ENCODE measurements around the gene ABCB11. TPM values are rescaled to one million over a fixed set of nuclear protein-coding genes. Genes with fewer than 3 reads are reported as not detected.

ABCB11 gene
- total RNA-seq, 1 donor from 2014 or later: 0.02 TPM

- Histone ChIP-seq H2AFZ (ENCODE audit: low read depth, low read length) (no peak overlapping the region), H3K4me2 (ENCODE audit: low read length) (no peak overlapping the region), H3K9ac (ENCODE audit: low read length) (no peak overlapping the region), H3K9me3 (ENCODE audit: insufficient read depth, low read depth, low read length) (no peaks in the 10 kb centered on the region), H3K27ac (ENCODE audit: low read depth, low read length) (no peak overlapping the region), H3K36me3 (ENCODE audit: insufficient read depth, low read length) (no peaks in the 10 kb centered on the region), H3K4me3 (ENCODE audit: insufficient read depth, low read depth, low read length) (no peak overlapping the region), H3K79me2 (ENCODE audit: insufficient read depth, low read length) (no peaks in the 10 kb centered on the region), H3K27me3 (ENCODE audit: insufficient read depth, low read length) (no peaks in the 10 kb centered on the region), H3K4me1 (ENCODE audit: insufficient read depth, low read length) (no peaks in the 10 kb centered on the region), H4K20me1 (ENCODE audit: insufficient read depth, low read length) (no peaks in the 10 kb centered on the region)
- H3K9me3 Mint-ChIP-seq (ENCODE audit: unreplicated experiment): no peaks in the 10 kb centered on the region
- TF ChIP-seq CTCF (IDR thresholded peaks at IDR 0.05; ENCODE audit: insufficient read depth, low read depth, low read length): no peak
- no peak for TF ChIP-seq EZH2 (IDR thresholded peaks at IDR 0.05; ENCODE audit: insufficient read depth, low read length)
- peaks cover 4% of the 10 kb centered on the region for H3K27me3 Mint-ChIP-seq (ENCODE audit: low read depth, unreplicated experiment)
- H3K4me3 Mint-ChIP-seq (ENCODE audit: unreplicated experiment): no peak overlapping the region
- H3K27ac Mint-ChIP-seq (ENCODE audit: unreplicated experiment): no peak overlapping the region
- DNase-seq (ENCODE audit: low read depth) (no peak), FAIRE-seq (no peak)
- no peaks in the 10 kb centered on the region for H3K4me1 Mint-ChIP-seq (ENCODE audit: low read depth, unreplicated experiment)
- no peaks in the 10 kb centered on the region for H3K36me3 Mint-ChIP-seq (ENCODE audit: low read depth, unreplicated experiment)
Observed at GRCh38 chr2:168945508-168945907, 85.6 kb downstream of the ABCB11 start.

- no peaks in the 10 kb centered on the region for H3K36me3 Mint-ChIP-seq (ENCODE audit: low read depth, unreplicated experiment)
Observed at GRCh38 chr2:168944065-168944464, 87.1 kb downstream of the ABCB11 start.

More at GRCh38 chr2:168944065-168944464, 87.1 kb downstream of the ABCB11 start:
- H3K36me3 ChIP-seq (ENCODE audit: insufficient read depth, low read length): no peaks in the 10 kb centered on the region
- no peak overlapping the region for H3K9ac ChIP-seq (ENCODE audit: low read length)
- no peak for DNase-seq (ENCODE audit: low read depth)
- Mint-ChIP-seq H3K4me1 (ENCODE audit: low read depth, unreplicated experiment) (no peaks in the 10 kb centered on the region), H3K9me3 (ENCODE audit: unreplicated experiment) (no peaks in the 10 kb centered on the region), H3K27ac (ENCODE audit: unreplicated experiment) (no peak overlapping the region), H3K27me3 (ENCODE audit: low read depth, unreplicated experiment) (peaks cover 4% of the 10 kb centered on the region), H3K4me3 (ENCODE audit: unreplicated experiment) (no peak overlapping the region)
- H3K4me1 ChIP-seq (ENCODE audit: insufficient read depth, low read length): no peaks in the 10 kb centered on the region
- H2AFZ ChIP-seq (ENCODE audit: low read depth, low read length): no peak overlapping the region
- H4K20me1 ChIP-seq (ENCODE audit: insufficient read depth, low read length): no peaks in the 10 kb centered on the region
- FAIRE-seq: no peak
- H3K9me3 ChIP-seq (ENCODE audit: insufficient read depth, low read depth, low read length): no peaks in the 10 kb centered on the region
- no peak overlapping the region for H3K4me2 ChIP-seq (ENCODE audit: low read length)
- H3K27ac ChIP-seq (ENCODE audit: low read depth, low read length): no peak overlapping the region
- H3K79me2 ChIP-seq (ENCODE audit: insufficient read depth, low read length): no peaks in the 10 kb centered on the region
- H3K27me3 ChIP-seq (ENCODE audit: insufficient read depth, low read length): no peaks in the 10 kb centered on the region
- TF ChIP-seq CTCF (IDR thresholded peaks at IDR 0.05; ENCODE audit: insufficient read depth, low read depth, low read length) (no peak), EZH2 (IDR thresholded peaks at IDR 0.05; ENCODE audit: insufficient read depth, low read length) (no peak)
- H3K4me3 ChIP-seq (ENCODE audit: insufficient read depth, low read depth, low read length): no peak overlapping the region
